Activated CD8-positive, alpha-beta memory T cell treated with anti-CD3 and anti-CD28 coated beads, Interleukin-2, amount 50 U/mL, for 1 hour (primary cell): ENCODE measurements around the gene HS3ST5.

ENCODE experiments used
- DNase-seq: peaks from one replicate; pipeline ENCODE4 v3.0.0-alpha.2; 2020; ENCODE audit errors: extremely low read depth

HS3ST5 gene, protein sequence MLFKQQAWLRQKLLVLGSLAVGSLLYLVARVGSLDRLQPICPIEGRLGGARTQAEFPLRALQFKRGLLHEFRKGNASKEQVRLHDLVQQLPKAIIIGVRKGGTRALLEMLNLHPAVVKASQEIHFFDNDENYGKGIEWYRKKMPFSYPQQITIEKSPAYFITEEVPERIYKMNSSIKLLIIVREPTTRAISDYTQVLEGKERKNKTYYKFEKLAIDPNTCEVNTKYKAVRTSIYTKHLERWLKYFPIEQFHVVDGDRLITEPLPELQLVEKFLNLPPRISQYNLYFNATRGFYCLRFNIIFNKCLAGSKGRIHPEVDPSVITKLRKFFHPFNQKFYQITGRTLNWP

DNA sequence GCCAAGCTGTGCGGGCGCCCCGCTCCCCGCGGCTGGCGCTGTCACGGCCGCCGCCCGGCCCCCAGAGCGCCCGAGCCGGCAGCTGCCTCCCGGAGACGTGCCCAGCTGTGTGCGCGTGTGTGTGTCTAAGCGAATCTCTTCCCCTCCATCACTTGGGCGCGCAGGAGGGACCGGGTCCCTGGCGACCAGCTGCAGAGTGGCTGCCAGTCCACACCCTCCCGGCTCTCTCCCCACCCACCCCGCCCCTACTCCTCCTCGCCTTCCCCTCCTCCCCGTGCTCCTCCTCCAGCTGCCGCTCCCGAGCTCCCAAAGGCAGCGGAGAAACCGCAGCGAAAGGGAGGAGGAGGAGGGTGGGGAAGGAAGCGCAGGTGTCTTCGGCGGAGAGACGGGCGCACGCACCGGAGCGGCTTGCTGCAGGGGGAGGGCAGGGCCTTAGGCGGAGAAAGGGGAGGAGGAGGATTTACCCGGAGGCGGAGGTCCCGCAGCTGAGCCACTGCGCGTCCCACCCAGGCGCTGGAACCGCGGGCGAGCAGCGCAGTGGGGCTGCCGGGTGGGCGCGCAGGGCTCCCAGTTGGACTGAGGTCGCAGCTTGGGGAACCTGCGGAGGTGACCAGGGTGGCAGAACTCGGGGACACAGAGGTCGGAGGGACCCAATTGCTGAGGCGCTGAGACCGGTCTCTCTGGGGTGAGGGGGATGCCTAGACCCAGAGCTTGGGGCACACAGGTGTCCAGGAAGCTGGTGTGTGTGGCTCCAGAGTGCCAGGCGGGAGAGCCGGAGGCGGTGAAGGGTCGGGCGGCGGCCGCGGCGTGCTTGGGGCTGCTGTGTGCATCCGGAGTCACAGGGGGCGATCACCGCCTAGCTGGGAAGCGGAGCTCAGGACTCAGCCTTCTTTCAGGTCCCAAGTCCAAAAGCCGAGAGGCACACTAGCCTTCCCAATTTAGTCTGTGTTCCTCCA, at the start of gene HS3ST5:
Gene HS3ST5 (minus strand): TSS at position 198 of the 956 bp plus-strand sequence. CDS start 280,178 bp downstream, outside the sequence.
- no peak for DNase-seq

DNA sequence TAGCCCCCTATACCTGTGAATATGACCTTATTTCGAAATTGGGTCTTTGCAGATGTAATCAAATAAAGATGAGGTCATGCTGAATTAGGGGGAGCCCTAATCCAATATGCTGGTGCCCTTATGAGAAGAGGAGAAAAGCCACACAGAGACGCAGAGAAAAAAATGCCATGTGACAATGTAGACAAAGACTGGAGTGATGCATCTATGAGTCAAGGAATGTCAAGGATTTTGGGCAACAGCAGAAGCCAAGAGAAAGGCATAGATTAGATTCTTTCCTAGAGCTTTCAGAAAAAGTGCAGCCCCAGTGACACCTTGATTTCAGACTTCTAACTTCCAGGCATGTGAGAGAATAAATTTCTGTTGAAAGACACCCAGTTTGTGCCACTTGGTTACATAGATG, 47.4 kb upstream of the HS3ST5 start:
- no peak for DNase-seq

- no peak for DNase-seq
Measured at GRCh38 chr6:114389111-114389510, 46.3 kb upstream of the HS3ST5 start.

DNA sequence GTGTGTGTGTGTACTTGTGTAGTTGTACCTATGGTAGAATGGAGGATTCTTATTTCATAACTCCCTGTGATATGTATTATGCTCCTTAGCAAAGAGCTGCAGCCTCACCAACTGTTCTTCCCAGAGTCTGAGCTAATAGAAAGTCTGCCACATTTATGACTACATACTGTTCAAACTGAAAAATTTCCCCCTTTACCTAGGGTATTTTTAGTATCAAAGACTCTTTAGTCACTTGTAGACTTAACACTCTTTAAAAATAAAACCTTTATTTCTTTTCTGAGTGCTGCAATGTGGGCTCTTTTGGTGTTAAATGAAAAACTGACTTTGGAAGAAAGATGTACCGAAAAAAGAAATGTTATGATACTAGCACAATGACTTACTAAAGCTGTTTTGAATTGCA, 39.6 kb upstream of the HS3ST5 start:
- DNase-seq = no peak

GRCh38 chr6:114377881-114378280, 35.1 kb upstream of the HS3ST5 start:
- no peak for DNase-seq

DNA sequence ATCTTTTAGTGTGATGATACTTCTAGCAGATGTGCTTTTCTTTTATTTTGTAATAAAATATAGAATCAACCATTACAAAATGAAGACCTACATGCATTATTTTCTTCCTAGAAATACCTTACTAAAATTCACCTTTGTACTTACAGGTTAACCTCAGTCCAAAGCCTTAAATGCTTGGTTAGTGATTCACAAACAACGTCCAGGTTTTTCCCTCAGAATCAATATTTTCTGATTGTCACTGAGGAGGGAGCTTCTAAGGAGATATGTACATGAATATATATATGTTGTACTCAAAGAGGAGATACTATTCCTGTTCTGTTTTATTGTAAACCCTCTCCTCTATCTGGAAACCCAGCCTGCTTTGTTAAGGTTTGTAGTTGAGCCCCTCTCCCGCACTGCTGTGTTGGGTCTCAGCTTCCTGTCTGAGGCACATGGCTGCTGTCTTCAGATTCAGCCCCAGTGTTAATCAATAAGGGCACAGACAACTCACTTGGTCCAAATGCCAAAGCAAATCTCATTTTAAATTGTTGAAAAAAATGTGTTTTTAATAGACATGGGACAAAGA, 33.9 kb upstream of the HS3ST5 start:
- no peak for DNase-seq

GRCh38 chr6:114375541-114376192, 32.8 kb upstream of the HS3ST5 start:
- DNase-seq = no peak

DNA sequence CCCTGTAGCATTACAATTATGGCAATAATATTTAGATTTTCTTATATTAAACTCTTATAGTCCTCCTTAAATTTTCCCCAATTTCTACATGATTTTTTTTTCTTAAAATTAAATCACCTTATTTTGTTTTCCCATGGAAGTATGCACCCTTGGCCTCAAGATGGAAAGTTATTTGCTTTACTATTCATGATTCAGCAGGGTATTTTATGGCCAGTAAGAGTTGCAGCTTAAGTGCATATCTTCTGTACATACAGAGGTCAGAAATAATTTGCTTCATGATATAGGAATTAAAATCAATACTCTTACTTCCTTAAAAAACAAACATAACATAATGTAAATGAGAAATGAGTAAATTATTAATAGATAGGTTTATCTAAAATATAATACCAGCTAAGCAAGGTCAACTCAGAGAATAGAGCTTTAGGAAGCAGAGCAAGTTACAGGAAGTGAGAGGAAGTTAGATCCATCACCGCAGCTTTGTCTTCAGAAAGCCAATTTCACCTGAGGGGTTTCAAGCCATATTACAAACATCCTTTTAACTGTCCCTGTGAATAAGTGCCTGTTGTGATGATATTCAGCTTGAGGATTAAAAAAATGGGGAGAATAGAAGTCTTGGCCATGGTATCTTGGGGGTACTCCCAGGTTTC, 24.6 kb upstream of the HS3ST5 start:
- no peak for DNase-seq

- DNase-seq = no peak
Measured at GRCh38 chr6:114366899-114367298, 24.1 kb upstream of the HS3ST5 start.

DNA sequence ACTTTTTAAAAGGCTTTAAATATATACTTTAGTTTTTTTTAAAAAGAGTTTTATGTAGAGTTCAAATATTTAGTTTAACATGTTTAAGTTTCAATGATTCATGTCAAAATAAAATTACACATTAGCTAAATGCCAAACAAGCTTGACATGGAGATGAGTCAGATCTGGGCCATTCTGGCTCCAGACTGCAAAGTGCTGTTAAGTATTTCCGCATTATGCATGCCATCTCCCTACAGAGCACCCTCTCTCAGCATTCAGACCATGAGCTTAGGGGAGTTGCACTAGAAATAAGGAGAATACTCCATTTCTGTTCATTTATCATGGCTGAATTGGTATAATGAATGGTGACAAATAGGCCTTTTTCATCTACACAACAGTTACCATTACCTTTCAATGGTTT, 21.5 kb upstream of the HS3ST5 start:
- DNase-seq = no peak

- DNase-seq = no peak
Measured at GRCh38 chr6:114362957-114363356, 20.1 kb upstream of the HS3ST5 start.

- DNase-seq = no peak
Measured at GRCh38 chr6:114362396-114362795, 19.6 kb upstream of the HS3ST5 start.

DNA sequence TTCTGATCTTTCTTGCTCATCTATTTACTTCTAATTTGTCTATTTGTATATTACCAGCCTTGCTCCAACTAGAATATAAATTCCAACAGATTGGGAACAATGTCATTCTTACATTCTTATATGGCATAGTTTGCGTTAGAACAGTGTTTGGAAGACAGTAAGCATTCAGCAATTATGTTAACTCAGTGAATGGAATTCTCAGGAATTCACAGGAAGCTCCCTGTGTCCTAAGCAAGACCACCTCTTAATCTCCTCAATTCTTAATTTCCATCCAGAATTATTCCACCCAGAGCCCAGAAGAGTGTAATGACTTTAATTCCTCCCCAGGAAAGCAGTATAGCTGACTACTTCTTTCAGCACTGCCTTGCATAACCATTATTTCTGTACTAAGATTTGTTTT, 18.2 kb upstream of the HS3ST5 start:
- no peak for DNase-seq

GRCh38 chr6:114355300-114355699, 12.5 kb upstream of the HS3ST5 start:
- no peak for DNase-seq

- DNase-seq = no peak
Measured at GRCh38 chr6:114354482-114354881, 11.7 kb upstream of the HS3ST5 start.

DNA sequence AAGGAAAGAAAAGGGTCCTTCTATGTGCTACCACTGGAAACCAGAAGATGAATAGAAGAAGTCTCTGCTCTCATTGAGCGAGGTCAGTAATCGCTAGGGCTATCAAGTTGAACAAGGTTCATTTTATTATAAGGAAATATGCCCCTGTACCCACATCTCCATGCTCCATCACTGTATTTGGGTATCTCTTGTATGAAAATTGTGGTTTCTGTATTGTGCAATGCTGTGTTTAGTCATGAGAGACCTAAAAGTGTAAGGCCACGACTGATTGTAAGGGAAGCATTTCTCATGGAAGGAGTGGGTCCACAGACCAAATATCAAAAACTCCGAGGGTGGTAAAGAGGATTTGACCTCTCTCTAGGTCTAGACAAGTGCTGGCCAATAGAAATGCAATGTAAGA, 3.6 kb upstream of the HS3ST5 start:
- DNase-seq = no peak

GRCh38 chr6:114344971-114345275, 2.1 kb upstream of the HS3ST5 start:
- no peak for DNase-seq

- DNase-seq = no peak
Measured at GRCh38 chr6:114344246-114344970, 1.6 kb upstream of the HS3ST5 start.

DNA sequence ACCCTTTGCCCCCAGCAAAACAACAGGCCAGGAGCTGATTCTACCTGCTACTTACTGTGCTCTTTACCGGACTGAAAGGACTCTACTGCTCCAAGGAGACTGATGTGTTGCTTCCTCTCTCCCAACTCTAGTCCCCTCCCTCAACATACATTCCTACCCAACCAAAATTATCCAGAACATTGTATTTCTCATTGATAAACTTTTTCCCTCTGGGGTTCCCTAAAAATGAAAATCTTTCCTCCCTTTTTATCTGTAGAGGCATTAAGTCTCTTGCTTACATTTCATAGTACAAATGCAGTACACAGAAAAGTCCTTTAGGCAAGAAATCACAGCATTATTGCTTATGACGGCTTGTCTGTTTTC, 940 bp upstream of the HS3ST5 start:
- DNase-seq = no peak

GRCh38 chr6:114342086-114342825, 567 bp downstream of the HS3ST5 start:
- no peak for DNase-seq
